SK-N-SH (cell line): ENCODE data around the gene ASTN2. TPM values are rescaled to one million over a fixed set of nuclear protein-coding genes. Genes with fewer than 3 reads are reported as not detected.

Experiments
- CTCF ChIA-PET: fragments of 300-600, 350-600 bp; formaldehyde crosslinking; extraction: SDS; loops from one replicate; lab custom pipeline; 2021; lab: Yijun Ruan, JAX
- POLR2A ChIA-PET: fragments of 350-600 bp; sonication (Branson Sonifier 250); formaldehyde crosslinking; extraction: SDS; loops from one replicate; lab custom pipeline; 2020; ENCODE audit warnings: antibody characterized with exemption, inconsistent platforms; lab: Yijun Ruan, JAX
- DNase-seq: peaks from one replicate; pipeline ENCODE4 v3.0.0; 2012
- H2AFZ ChIP-seq: fragments of 200-600 bp; sonication (generic); 2 replicates; pipeline ENCODE4 v1.8.1; 2016; ENCODE audit warnings: antibody characterized with exemption, mild to moderate bottlenecking, low read depth
- H3F3A ChIP-seq: fragments of 200-600 bp; sonication (generic); replicated peaks from 2 replicates; pipeline ENCODE3; 2016; ENCODE audit warnings: antibody characterized with exemption, mild to moderate bottlenecking; ENCODE audit not compliant: insufficient read depth
- H3K27ac ChIP-seq, 2 experiments: fragments of 200-500 bp in 1 of 2; fragments of 200-600 bp in 1 of 2; sonication (Bioruptor generic) in 1 of 2; sonication (generic), shearing (Covaris generic) in 1 of 2; 2 replicates each; pipeline versions ENCODE4 v1.5.1 to v1.6.1; 2014 to 2016; ENCODE audit warnings: low read depth in 2 of 2, inconsistent platforms in 1 of 2, low read length in 1 of 2, mild to moderate bottlenecking in 1 of 2, mixed read lengths in 1 of 2
- H3K27me3 ChIP-seq: fragments of 200-600 bp; sonication (generic), shearing (Covaris generic); 2 replicates; pipeline ENCODE4 v1.6.1; 2016; ENCODE audit warnings: mixed run types; ENCODE audit not compliant: insufficient read depth
- H3K36me3 ChIP-seq, 2 experiments: fragments of 200-500 bp in 1 of 2; fragments of 200-600 bp in 1 of 2; sonication (Bioruptor generic) in 1 of 2; sonication (generic) in 1 of 2; replicated peaks in 1 of 2; 2 replicates each; pipeline versions ENCODE3 to v1.5.1; 2014 to 2016; ENCODE audit warnings: low read length in 1 of 2, mild to moderate bottlenecking in 1 of 2; ENCODE audit not compliant: insufficient read depth in 2 of 2, control insufficient read depth in 1 of 2
- H3K4me1 ChIP-seq, 2 experiments: fragments of 200-500 bp in 1 of 2; fragments of 200-600 bp in 1 of 2; sonication (Bioruptor generic) in 1 of 2; sonication (generic), shearing (Covaris generic) in 1 of 2; 2 replicates each; pipeline versions ENCODE4 v1.5.1 to v1.6.1; 2014 to 2016; ENCODE audit warnings: low read depth in 1 of 2, low read length in 1 of 2, mixed run types in 1 of 2; ENCODE audit not compliant: insufficient read depth in 2 of 2, control insufficient read depth in 1 of 2
- H3K4me2 ChIP-seq: fragments of 200-600 bp; sonication (generic), shearing (Covaris generic); 2 replicates; pipeline ENCODE4 v1.6.1; 2017; ENCODE audit warnings: mixed run types
- H3K4me3 ChIP-seq, 2 experiments: fragments of 200-500 bp in 1 of 2; fragments of 200-600 bp in 1 of 2; sonication (Bioruptor generic) in 1 of 2; sonication (generic), shearing (Covaris generic) in 1 of 2; 2 replicates each; pipeline versions ENCODE4 v1.5.1 to v1.8.1; 2014 to 2016; ENCODE audit warnings: low read depth in 2 of 2, inconsistent platforms in 1 of 2, low read length in 1 of 2, mild to moderate bottlenecking in 1 of 2, mixed read lengths in 1 of 2, moderate library complexity in 1 of 2
- H3K79me2 ChIP-seq: fragments of 200-600 bp; sonication (generic); 2 replicates; pipeline ENCODE4 v1.8.1; 2017; ENCODE audit warnings: mild to moderate bottlenecking; ENCODE audit not compliant: insufficient read depth
- H3K9ac ChIP-seq: fragments of 200-600 bp; sonication (generic); 2 replicates; pipeline ENCODE4 v1.6.1; 2017; ENCODE audit warnings: mixed run types
- H3K9me2 ChIP-seq: fragments of 200-600 bp; sonication (generic); 2 replicates; pipeline ENCODE4 v1.6.1; 2017; ENCODE audit warnings: mixed run types
- H3K9me3 ChIP-seq: fragments of 200-600 bp; sonication (generic); 2 replicates; pipeline ENCODE4 v1.6.1; 2017; ENCODE audit warnings: mixed run types, mild to moderate bottlenecking, moderate library complexity
- H4K20me1 ChIP-seq: fragments of 200-600 bp; sonication (generic); 2 replicates; pipeline ENCODE4 v1.6.1; 2017; ENCODE audit warnings: mild to moderate bottlenecking, mixed run types; ENCODE audit not compliant: insufficient read depth
- EP300 ChIP-seq, 2 experiments: IDR thresholded peaks; 2 replicates each; pipeline versions ENCODE4 v1.4.0 to v1.6.1; 2012; ENCODE audit warnings: borderline replicate concordance in 1 of 2, low read depth in 1 of 2, low read length in 1 of 2
- FOSL2 ChIP-seq: IDR thresholded peaks from 2 replicates; pipeline ENCODE4 v1.4.0; 2012; ENCODE audit warnings: low read depth, mild to moderate bottlenecking, moderate library complexity, borderline replicate concordance
- GABPA ChIP-seq: IDR thresholded peaks from 2 replicates; pipeline ENCODE4 v1.4.0; 2012; ENCODE audit warnings: low read depth, mild to moderate bottlenecking
- IRF3 ChIP-seq: fragments of 150-350 bp; IDR thresholded peaks from 2 replicates; pipeline ENCODE4 v1.6.1; 2016; ENCODE audit warnings: mild to moderate bottlenecking, low read depth, low read length
- MXI1 ChIP-seq: IDR thresholded peaks from 2 replicates; pipeline ENCODE4 v1.6.1; 2012; ENCODE audit warnings: mild to moderate bottlenecking, low read depth, low read length, improper control_type of control experiment
- RCOR1 ChIP-seq: fragments of 150-350 bp; IDR thresholded peaks from 2 replicates; pipeline ENCODE4 v1.6.1; 2017; ENCODE audit warnings: antibody characterized with exemption, low read length
- REST ChIP-seq: IDR thresholded peaks from 2 replicates; pipeline ENCODE4 v1.6.1; 2012; ENCODE audit warnings: mild to moderate bottlenecking, low read depth, low read length, moderate library complexity
- SMC3 ChIP-seq: IDR thresholded peaks from 2 replicates; pipeline ENCODE4 v1.6.1; 2012; ENCODE audit warnings: low read depth, low read length, improper control_type of control experiment
- TCF12 ChIP-seq: IDR thresholded peaks from 2 replicates; pipeline ENCODE4 v1.4.0; 2012
- TEAD4 ChIP-seq: IDR thresholded peaks from 2 replicates; pipeline ENCODE4 v1.4.0; 2012; ENCODE audit warnings: mild to moderate bottlenecking, borderline replicate concordance; ENCODE audit not compliant: insufficient read depth
- YY1 ChIP-seq: IDR thresholded peaks from 2 replicates; pipeline ENCODE4 v1.4.0; 2012; ENCODE audit warnings: low read depth, mild to moderate bottlenecking
- ZBTB33 ChIP-seq: IDR thresholded peaks from 2 replicates; pipeline ENCODE4 v1.4.0; 2012; ENCODE audit warnings: low read depth, borderline replicate concordance
- WGBS: methylation state at CpG from one replicate; pipeline ENCODE4 v1.1.6; 2017; ENCODE audit warnings: low lambda C conversion rate; 5-methylcytosine and 5-hydroxymethylcytosine counted together
- polyA plus RNA-seq, 3 experiments: library from polyadenylated mRNA; depleted of rRNA; stranded (reverse); fragments of >200 nt; gene quantifications; 2 replicates each; pipeline ENCODE4 v1.2.3, GENCODE V29; 2012

The ASTN2 gene
- 6.6 and 8.9 TPM in 2 replicates for polyA plus RNA-seq (2012; rRNA removed)
- 5.3 and 8.5 TPM in 2 replicates for polyA plus RNA-seq (2012; cell fraction: cytosol; rRNA removed)
- 4.5 and 5.1 TPM in 2 replicates for polyA plus RNA-seq (2012; cell fraction: nucleus; rRNA removed)

GRCh38 chr9:117414906-117415331 lies at the start of gene ASTN2:
Gene ASTN2 (minus strand): TSS chr9:117415057. CDS start chr9:117414938, 119 bp downstream.
- Histone ChIP-seq H3K9me3 (no peaks in the 10 kb centered on the region), H3K4me1 (peaks cover 0 to 16% of the 10 kb centered on the region in 2 experiments; a peak in 2 of 4 replicates), H3K27ac (peak within 1 kb of the TSS in 1 of 2 experiments; percentile 73; a peak in 2 of 4 replicates), H3K27me3 (peaks cover 39% of the 10 kb centered on the region), H3F3A (no peaks in the 10 kb centered on the region), H3K79me2 (no peaks in the 10 kb centered on the region), H3K9me2 (no peaks in the 10 kb centered on the region), H2AFZ (0 out of 2 replicates have a peak within 1 kb of the TSS, but pooled peaks have one; percentile 35), H3K36me3 (no peaks in the 10 kb centered on the region), H3K4me2 (peak within 1 kb of the TSS; percentile 78), H3K4me3 (peak within 1 kb of the TSS; percentile 48 to 59), H3K9ac (no peak within 1 kb of the TSS), H4K20me1 (no peaks in the 10 kb centered on the region)
- TF ChIP-seq ZBTB33: no peak
- no peak for TF ChIP-seq MXI1
- TF ChIP-seq FOSL2: no peak
- TF ChIP-seq IRF3: no peak
- no peak for TF ChIP-seq GABPA
- no peak for TF ChIP-seq YY1
- no peak for TF ChIP-seq RCOR1
- TF ChIP-seq EP300 (IDR thresholded peaks at IDR 0.05; ENCODE audit: borderline replicate concordance in 1 of 2, low read depth in 1 of 2, low read length in 1 of 2): no peak
- no peak for TF ChIP-seq REST
- TF ChIP-seq SMC3: no peak
- no peak for TF ChIP-seq TEAD4
- TF ChIP-seq TCF12: no peak
- ChIA-PET CTCF (interaction anchor here (1.0 to 8.4 kb wide), 10 partner anchors 9 to 289 kb away, joined by 3 to 60 read pairs (median 5); no protein-coding TSS in a partner anchor), POLR2A (interaction anchor here (0.9 to 4.8 kb wide), 2 partner anchors 12 to 28 kb away, joined by 3 to 31 read pairs; no protein-coding TSS in a partner anchor)
- 4% methylated on average over 4 of the region's 48 CpGs for WGBS
- peak; percentile 91 for DNase-seq
